ENCODE results near the gene TMEM247. TPM values are rescaled to one million over a fixed set of nuclear protein-coding genes. Genes with fewer than 3 reads are reported as not detected.

The TMEM247 gene
- total RNA-seq, 2 experiments from 2014 or later, result not detected

- ChIA-PET POLR2A (no interaction called here), CTCF (no interaction called here)
- Mint-ChIP-seq H3K27ac (no peak overlapping the region), H3K4me3 (no peak overlapping the region), H3K36me3 (ENCODE audit: low read depth) (no peaks in the 10 kb centered on the region), H3K9me3 (ENCODE audit: low read depth) (peaks cover 3% of the 10 kb centered on the region), H3K27me3 (peaks cover 2% of the 10 kb centered on the region), H3K4me1 (peaks cover 24% of the 10 kb centered on the region)
- DNase-seq (no peak), ATAC-seq (no peak)
- intact Hi-C loops (cut with DNase I, micrococcal nuclease), result no loop called here
Observed at GRCh38 chr2:46441838-46442712, 37.3 kb upstream of the TMEM247 start.

- DNase-seq, result no peak
- H3K9me3 Mint-ChIP-seq (ENCODE audit: low read depth), result peaks cover 3% of the 10 kb centered on the region
- H3K4me1 Mint-ChIP-seq, result peaks cover 8% of the 10 kb centered on the region
- CTCF ChIA-PET, result interaction anchor here (1.0 kb wide), 1 partner anchor 802 kb away, joined by 3 read pairs; no protein-coding TSS in a partner anchor
- H3K36me3 Mint-ChIP-seq (ENCODE audit: low read depth), result no peaks in the 10 kb centered on the region
- intact Hi-C loops (cut with DNase I, micrococcal nuclease), result no loop called here
- POLR2A ChIA-PET, result no interaction called here
- no peak overlapping the region for H3K4me3 Mint-ChIP-seq
- H3K27ac Mint-ChIP-seq, result no peak overlapping the region
- ATAC-seq, result no peak
- H3K27me3 Mint-ChIP-seq, result peaks cover 2% of the 10 kb centered on the region
Observed at GRCh38 chr2:46444732-46445131, 34.6 kb upstream of the TMEM247 start.

GRCh38 chr2:46445556-46445955 is 33.8 kb upstream of the TMEM247 start:
- ATAC-seq, result no peak
- Mint-ChIP-seq H3K27me3 (peaks cover 2% of the 10 kb centered on the region), H3K4me1 (no peaks in the 10 kb centered on the region), H3K36me3 (ENCODE audit: low read depth) (no peaks in the 10 kb centered on the region), H3K9me3 (ENCODE audit: low read depth) (peaks cover 3% of the 10 kb centered on the region), H3K27ac (no peak overlapping the region), H3K4me3 (no peak overlapping the region)
- no peak for DNase-seq
- ChIA-PET POLR2A (no interaction called here), CTCF (interaction anchor here (1.5 kb wide), 1 partner anchor 205 kb away, joined by 5 read pairs; no protein-coding TSS in a partner anchor)
- intact Hi-C loops (cut with DNase I, micrococcal nuclease), result no loop called here

- Mint-ChIP-seq H3K36me3 (ENCODE audit: low read depth) (no peaks in the 10 kb centered on the region), H3K9me3 (ENCODE audit: low read depth) (peaks cover 3% of the 10 kb centered on the region), H3K27me3 (peaks cover 2% of the 10 kb centered on the region), H3K4me3 (no peak overlapping the region), H3K4me1 (no peaks in the 10 kb centered on the region), H3K27ac (no peak overlapping the region)
- POLR2A ChIA-PET, result no interaction called here
- CTCF ChIA-PET, result no interaction called here
- intact Hi-C loops (cut with DNase I, micrococcal nuclease), result no loop called here
- DNase-seq (no peak), ATAC-seq (no peak)
Observed at GRCh38 chr2:46446871-46447568, 32.3 kb upstream of the TMEM247 start.

- Mint-ChIP-seq H3K4me3 (no peak overlapping the region), H3K27me3 (peaks cover 2% of the 10 kb centered on the region), H3K9me3 (ENCODE audit: low read depth) (peaks cover 3% of the 10 kb centered on the region), H3K27ac (no peak overlapping the region), H3K4me1 (no peaks in the 10 kb centered on the region), H3K36me3 (ENCODE audit: low read depth) (no peaks in the 10 kb centered on the region)
- intact Hi-C loops (cut with DNase I, micrococcal nuclease), result no loop called here
- DNase-seq (no peak), ATAC-seq (no peak)
- POLR2A ChIA-PET, result no interaction called here
- CTCF ChIA-PET, result no interaction called here
Observed at GRCh38 chr2:46447649-46448048, 31.7 kb upstream of the TMEM247 start.

GRCh38 chr2:46448111-46448510 is 31.3 kb upstream of the TMEM247 start:
- no peaks in the 10 kb centered on the region for H3K4me1 Mint-ChIP-seq
- intact Hi-C loops (cut with DNase I, micrococcal nuclease), result no loop called here
- DNase-seq (no peak), ATAC-seq (no peak)
- peaks cover 3% of the 10 kb centered on the region for H3K9me3 Mint-ChIP-seq (ENCODE audit: low read depth)
- H3K36me3 Mint-ChIP-seq (ENCODE audit: low read depth), result no peaks in the 10 kb centered on the region
- peaks cover 2% of the 10 kb centered on the region for H3K27me3 Mint-ChIP-seq
- CTCF ChIA-PET, result no interaction called here
- H3K4me3 Mint-ChIP-seq, result no peak overlapping the region
- POLR2A ChIA-PET, result no interaction called here
- no peak overlapping the region for H3K27ac Mint-ChIP-seq

GRCh38 chr2:46448641-46449040 is 30.7 kb upstream of the TMEM247 start:
- no peaks in the 10 kb centered on the region for H3K36me3 Mint-ChIP-seq (ENCODE audit: low read depth)

GRCh38 chr2:46449700-46450099 is 29.7 kb upstream of the TMEM247 start:
- H3K27me3 Mint-ChIP-seq, result peaks cover 2% of the 10 kb centered on the region
- intact Hi-C loops (cut with DNase I, micrococcal nuclease), result no loop called here
- DNase-seq (no peak), ATAC-seq (no peak)
- no peak overlapping the region for H3K27ac Mint-ChIP-seq
- peaks cover 3% of the 10 kb centered on the region for H3K9me3 Mint-ChIP-seq (ENCODE audit: low read depth)
- no peaks in the 10 kb centered on the region for H3K4me1 Mint-ChIP-seq
- POLR2A ChIA-PET, result no interaction called here
- no peaks in the 10 kb centered on the region for H3K36me3 Mint-ChIP-seq (ENCODE audit: low read depth)
- CTCF ChIA-PET, result interaction anchor here (0.7 kb wide), 1 partner anchor 456 kb away, joined by 3 read pairs; no protein-coding TSS in a partner anchor
- no peak overlapping the region for H3K4me3 Mint-ChIP-seq

More at GRCh38 chr2:46448641-46449040, 30.7 kb upstream of the TMEM247 start:
- CTCF ChIA-PET, result no interaction called here
- H3K27ac Mint-ChIP-seq, result no peak overlapping the region
- POLR2A ChIA-PET, result no interaction called here
- ATAC-seq (no peak), DNase-seq (no peak)
- H3K27me3 Mint-ChIP-seq, result peaks cover 2% of the 10 kb centered on the region
- H3K9me3 Mint-ChIP-seq (ENCODE audit: low read depth), result peaks cover 3% of the 10 kb centered on the region
- H3K4me3 Mint-ChIP-seq, result no peak overlapping the region
- intact Hi-C loops (cut with DNase I, micrococcal nuclease), result no loop called here
- H3K4me1 Mint-ChIP-seq, result no peaks in the 10 kb centered on the region

- intact Hi-C loops (cut with DNase I, micrococcal nuclease), result no loop called here
- ATAC-seq (no peak), DNase-seq (no peak)
- no peaks in the 10 kb centered on the region for H3K36me3 Mint-ChIP-seq (ENCODE audit: low read depth)
- H3K27me3 Mint-ChIP-seq, result peaks cover 4% of the 10 kb centered on the region
- CTCF ChIA-PET, result interaction anchor here (0.6 to 1.1 kb wide), 5 partner anchors 16 to 764 kb away, joined by 3 read pairs; no protein-coding TSS in a partner anchor
- no peak overlapping the region for H3K4me3 Mint-ChIP-seq
- no peaks in the 10 kb centered on the region for H3K9me3 Mint-ChIP-seq (ENCODE audit: low read depth)
- no peak overlapping the region for H3K27ac Mint-ChIP-seq
- no peaks in the 10 kb centered on the region for H3K4me1 Mint-ChIP-seq
- POLR2A ChIA-PET, result no interaction called here
Observed at GRCh38 chr2:46451131-46451711, 28.1 kb upstream of the TMEM247 start.

- CTCF ChIA-PET, result interaction anchor here (0.6 to 2.5 kb wide), 4 partner anchors 11 to 444 kb away, joined by 3 to 9 read pairs (median 3); no protein-coding TSS in a partner anchor
- POLR2A ChIA-PET, result interaction anchor here (0.6 kb wide), 1 partner anchor 199 kb away, joined by 6 read pairs; no protein-coding TSS in a partner anchor
Observed at GRCh38 chr2:46456789-46457188, 22.6 kb upstream of the TMEM247 start.

GRCh38 chr2:46458763-46459500 is 20.4 kb upstream of the TMEM247 start:
- Mint-ChIP-seq H3K9me3 (ENCODE audit: low read depth) (no peaks in the 10 kb centered on the region), H3K36me3 (ENCODE audit: low read depth) (no peaks in the 10 kb centered on the region), H3K4me3 (no peak overlapping the region), H3K27ac (no peak overlapping the region), H3K4me1 (peaks cover 2% of the 10 kb centered on the region), H3K27me3 (peaks cover 5% of the 10 kb centered on the region)
- DNase-seq, result no peak
- POLR2A ChIA-PET, result no interaction called here
- intact Hi-C loops (cut with DNase I, micrococcal nuclease), result no loop called here
- CTCF ChIA-PET, result interaction anchor here (0.6 to 1.6 kb wide), 7 partner anchors 35 to 1913 kb away, joined by 3 to 7 read pairs (median 4); no protein-coding TSS in a partner anchor
- ATAC-seq, result no peak

More at GRCh38 chr2:46456789-46457188, 22.6 kb upstream of the TMEM247 start:
- Mint-ChIP-seq H3K36me3 (ENCODE audit: low read depth) (no peaks in the 10 kb centered on the region), H3K27ac (no peak overlapping the region), H3K4me1 (peaks cover 2% of the 10 kb centered on the region), H3K27me3 (peaks cover 5% of the 10 kb centered on the region), H3K4me3 (no peak overlapping the region), H3K9me3 (ENCODE audit: low read depth) (no peaks in the 10 kb centered on the region)
- no peak for ATAC-seq
- intact Hi-C loops (cut with DNase I, micrococcal nuclease), result no loop called here
- no peak for DNase-seq
